D721Med (cell line): ENCODE measurements around the gene DYSF.

Source experiments
- DNase-seq: peaks from one replicate; pipeline ENCODE4 v3.0.0; 2011; ENCODE audit warnings: low spot score; ENCODE audit not compliant: insufficient read length
- FAIRE-seq: peaks from 2 replicates; lab custom pipeline; 2011; peaks lifted over from hg19 to GRCh38; lab: Jason Lieb, UNC
- TF ChIP-seq, protein P1 (sequence below): IDR thresholded peaks from 2 replicates; pipeline ENCODE4 v1.5.1; 2012; ENCODE audit warnings: mild to moderate bottlenecking, control low read depth; ENCODE audit not compliant: insufficient read depth; ENCODE audit errors: missing control alignments

Gene DYSF

DNA sequence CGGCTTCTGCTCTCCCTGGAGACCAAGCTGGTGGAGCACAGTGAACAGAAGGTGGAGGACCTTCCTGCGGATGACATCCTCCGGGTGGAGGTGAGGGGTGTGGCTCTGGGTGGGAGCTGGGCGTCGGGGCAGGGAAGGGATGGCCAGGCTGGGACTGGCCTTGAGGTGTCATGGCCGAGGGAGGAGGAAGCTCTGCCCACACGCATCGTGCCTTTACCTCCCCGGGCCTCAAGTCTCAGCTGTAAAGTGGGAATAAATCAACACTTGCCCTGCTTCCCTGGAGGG lies 98.2 kb downstream of the DYSF start:
- no peak for DNase-seq
- no peak for FAIRE-seq
- TF ChIP-seq, protein P1, sequence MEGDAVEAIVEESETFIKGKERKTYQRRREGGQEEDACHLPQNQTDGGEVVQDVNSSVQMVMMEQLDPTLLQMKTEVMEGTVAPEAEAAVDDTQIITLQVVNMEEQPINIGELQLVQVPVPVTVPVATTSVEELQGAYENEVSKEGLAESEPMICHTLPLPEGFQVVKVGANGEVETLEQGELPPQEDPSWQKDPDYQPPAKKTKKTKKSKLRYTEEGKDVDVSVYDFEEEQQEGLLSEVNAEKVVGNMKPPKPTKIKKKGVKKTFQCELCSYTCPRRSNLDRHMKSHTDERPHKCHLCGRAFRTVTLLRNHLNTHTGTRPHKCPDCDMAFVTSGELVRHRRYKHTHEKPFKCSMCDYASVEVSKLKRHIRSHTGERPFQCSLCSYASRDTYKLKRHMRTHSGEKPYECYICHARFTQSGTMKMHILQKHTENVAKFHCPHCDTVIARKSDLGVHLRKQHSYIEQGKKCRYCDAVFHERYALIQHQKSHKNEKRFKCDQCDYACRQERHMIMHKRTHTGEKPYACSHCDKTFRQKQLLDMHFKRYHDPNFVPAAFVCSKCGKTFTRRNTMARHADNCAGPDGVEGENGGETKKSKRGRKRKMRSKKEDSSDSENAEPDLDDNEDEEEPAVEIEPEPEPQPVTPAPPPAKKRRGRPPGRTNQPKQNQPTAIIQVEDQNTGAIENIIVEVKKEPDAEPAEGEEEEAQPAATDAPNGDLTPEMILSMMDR = no peak

DNA sequence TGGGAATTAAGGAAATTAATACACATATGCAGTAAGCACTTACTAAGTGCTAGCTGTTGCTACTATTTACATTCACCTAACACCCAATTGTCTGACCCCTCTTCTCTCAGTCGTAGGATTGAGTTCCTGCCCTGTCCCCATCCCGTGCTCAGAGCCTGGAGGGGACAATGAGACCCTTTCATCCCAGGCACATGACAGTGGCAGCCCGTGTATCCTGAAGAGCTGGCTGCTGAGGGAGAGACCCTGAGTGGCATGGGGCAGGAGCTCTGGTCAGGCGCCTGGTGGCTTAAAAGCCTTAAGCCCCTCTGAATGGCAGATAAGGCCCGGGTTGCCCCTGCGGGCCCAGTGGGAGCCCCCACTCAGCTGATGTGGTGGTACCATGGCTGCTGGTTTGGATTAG lies 99.0 kb downstream of the DYSF start:
- no peak for FAIRE-seq
- TF ChIP-seq, protein P1 = no peak
- DNase-seq = no peak

DNA sequence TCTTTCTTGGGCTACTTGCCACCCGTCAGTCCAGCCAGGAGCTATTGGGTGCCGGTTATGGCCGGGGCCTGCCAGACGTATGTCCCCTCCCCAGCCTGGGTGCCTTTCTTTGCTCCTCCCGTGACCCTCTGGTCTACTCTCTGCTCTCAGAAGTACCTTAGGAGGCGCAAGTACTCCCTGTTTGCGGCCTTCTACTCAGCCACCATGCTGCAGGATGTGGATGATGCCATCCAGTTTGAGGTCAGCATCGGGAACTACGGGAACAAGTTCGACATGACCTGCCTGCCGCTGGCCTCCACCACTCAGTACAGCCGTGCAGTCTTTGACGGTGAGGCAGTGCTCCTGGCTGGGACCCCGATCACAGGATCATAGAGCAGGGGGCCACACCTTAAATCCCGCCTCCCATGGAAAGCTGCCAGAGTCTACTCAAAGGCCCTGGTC lies 99.5 kb downstream of the DYSF start:
- no peak for FAIRE-seq
- TF ChIP-seq, protein P1 = no peak

DNA sequence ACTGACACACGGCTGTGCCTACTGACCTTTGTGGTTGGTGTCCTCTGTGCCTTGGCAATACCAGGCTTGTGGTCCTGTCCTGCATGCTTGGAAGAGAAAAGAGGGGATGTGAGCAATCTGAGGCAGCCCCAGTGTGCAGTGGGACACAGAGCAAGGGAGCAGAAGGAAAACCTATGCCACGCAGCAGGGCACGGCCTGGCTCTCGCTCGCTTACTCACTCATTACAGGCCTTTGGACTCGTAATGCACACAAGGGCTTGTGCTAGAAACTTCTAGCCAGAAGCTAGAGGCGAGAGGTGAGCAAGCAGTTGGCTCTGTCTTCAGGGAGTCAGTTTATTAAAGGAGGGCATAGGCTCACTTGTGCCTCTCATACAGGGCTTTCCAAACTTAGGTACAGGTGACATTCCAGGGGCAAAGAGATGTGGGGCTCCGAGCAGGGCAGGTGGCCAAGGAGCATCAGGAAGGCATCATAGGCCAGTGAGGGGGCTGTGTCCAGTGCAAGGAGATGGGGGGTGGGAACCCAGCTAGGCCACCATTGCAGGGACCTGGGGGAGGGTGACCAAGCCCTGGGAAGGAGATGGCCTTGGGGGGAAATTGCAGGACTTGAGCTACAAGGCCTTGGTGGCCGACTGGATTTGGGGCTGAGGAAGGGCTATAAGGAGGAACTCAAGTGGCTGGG lies 100.8 kb downstream of the DYSF start:
- DNase-seq (no peak), FAIRE-seq (no peak)
- TF ChIP-seq, protein P1 = no peak

More for the DNA sequence above, 99.5 kb downstream of the DYSF start:
- DNase-seq = no peak

DNA sequence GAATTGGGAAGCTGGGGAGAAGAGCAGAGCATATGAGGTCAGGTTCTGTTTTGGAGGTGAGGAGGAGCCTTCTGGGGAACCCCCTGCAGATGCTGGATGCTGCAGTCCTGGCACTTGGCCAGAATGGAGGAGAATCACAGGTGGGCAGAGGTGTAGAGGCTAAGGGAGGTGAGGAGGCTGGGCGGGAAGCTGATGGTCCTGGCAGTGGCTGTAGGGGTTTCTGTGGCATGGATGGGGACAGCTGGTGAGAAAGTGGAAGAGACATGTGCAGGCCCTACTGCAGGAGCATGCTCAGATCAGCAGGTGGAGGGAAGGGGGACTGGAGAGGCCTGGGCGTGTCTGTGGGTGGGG lies 101.3 kb downstream of the DYSF start:
- TF ChIP-seq, protein P1 = no peak
- DNase-seq (no peak), FAIRE-seq (no peak)

DNA sequence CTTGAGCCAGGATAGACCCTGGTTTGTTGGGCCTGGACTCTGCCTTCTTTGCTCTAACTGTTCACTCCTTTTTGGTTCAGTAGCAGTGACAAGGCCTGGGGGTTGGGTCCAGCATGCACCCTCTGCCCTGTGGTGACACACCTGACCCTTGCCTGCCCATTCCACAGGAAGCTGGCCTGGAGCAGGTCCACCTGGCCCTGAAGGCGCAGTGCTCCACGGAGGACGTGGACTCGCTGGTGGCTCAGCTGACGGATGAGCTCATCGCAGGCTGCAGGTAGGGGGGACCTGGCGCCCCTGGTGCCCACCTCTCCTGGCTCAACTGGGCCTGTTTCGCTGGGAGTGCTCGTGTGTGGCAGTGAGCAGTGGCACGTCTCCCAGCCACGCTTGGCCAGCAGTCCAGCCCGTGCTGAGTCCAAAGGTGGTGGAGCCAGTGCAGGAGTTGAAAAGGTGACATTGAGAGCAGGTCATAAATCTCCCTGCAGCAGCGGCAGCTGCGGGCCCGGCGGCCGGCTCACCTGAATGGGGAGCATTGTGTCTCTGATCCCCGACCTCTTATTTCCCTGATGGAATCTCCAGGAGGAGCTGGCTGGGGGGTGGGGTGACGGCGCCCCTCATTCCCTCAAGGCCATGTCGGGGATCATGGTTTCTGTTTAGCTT lies 102.6 kb downstream of the DYSF start:
- TF ChIP-seq, protein P1 = no peak
- FAIRE-seq (no peak), DNase-seq (no peak)

DNA sequence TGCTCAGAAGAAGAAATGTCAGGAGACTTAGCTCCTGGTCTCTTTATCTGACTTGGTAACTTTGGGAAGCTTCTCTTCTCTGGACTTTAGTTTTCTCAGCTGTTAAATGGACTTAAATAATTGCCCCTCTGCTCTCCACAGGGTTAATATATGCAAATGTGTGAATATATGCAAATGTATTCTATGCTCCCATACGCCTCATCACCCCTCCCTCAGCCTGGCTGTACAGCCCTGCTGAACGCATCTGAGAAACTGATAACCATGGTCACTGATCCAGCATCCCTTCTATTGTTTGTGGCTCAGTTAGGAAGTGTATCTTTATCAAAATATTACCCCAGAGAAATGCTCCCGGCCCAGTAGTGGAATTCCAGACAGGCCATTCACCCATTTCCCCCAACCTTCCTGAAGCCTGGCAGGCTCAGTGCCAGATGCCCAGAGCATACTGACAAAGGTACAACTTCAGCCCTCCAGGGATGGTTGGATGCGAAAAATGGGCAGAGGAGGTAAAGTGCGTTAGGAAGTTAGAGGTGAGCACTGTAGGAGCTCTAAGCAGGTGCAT lies 103.4 kb downstream of the DYSF start:
- DNase-seq (no peak), FAIRE-seq (no peak)
- TF ChIP-seq, protein P1 = no peak
